Dendritic cell treated with granulocyte-macrophage colony-stimulating factor and Interleukin-4, amounts not matched to agents 40 ng/mL and 50 ng/mL, for 4 days (primary cell): Measurements from ENCODE around the gene AGBL1.

Experiments used
- H3K27ac Mint-ChIP-seq: one replicate; pipeline ENCODE4 v1.8.0; 2022; ENCODE audit warnings: mild to moderate bottlenecking, mixed read lengths
- H3K27me3 Mint-ChIP-seq: one replicate; pipeline ENCODE4 v1.8.0; 2022; ENCODE audit warnings: mild to moderate bottlenecking, mixed read lengths
- H3K36me3 Mint-ChIP-seq: one replicate; pipeline ENCODE4 v1.8.0; 2022; ENCODE audit warnings: low read depth, mixed read lengths
- H3K4me1 Mint-ChIP-seq: one replicate; pipeline ENCODE4 v1.8.0; 2022; ENCODE audit warnings: low read depth, mixed read lengths
- H3K4me3 Mint-ChIP-seq: one replicate; pipeline ENCODE4 v1.8.0; 2022; ENCODE audit warnings: mild to moderate bottlenecking, moderate library complexity, mixed read lengths
- H3K9me3 Mint-ChIP-seq: one replicate; pipeline ENCODE4 v1.8.0; 2022; ENCODE audit warnings: mixed read lengths
- intact Hi-C: fragments of 100-400 bp; cut with micrococcal nuclease; formaldehyde crosslinking; loops from one replicate; pipeline ENCODE4 v1.15.0; 2022

Gene AGBL1

GRCh38 chr15:86162641-86163040 lies 83.0 kb downstream of the AGBL1 start:
- Mint-ChIP-seq H3K36me3 (no peaks in the 10 kb centered on the region), H3K4me1 (no peaks in the 10 kb centered on the region), H3K9me3 (no peaks in the 10 kb centered on the region), H3K27me3 (no peaks in the 10 kb centered on the region), H3K4me3 (no peak overlapping the region), H3K27ac (no peak overlapping the region)
- intact Hi-C loops: no loop called here

GRCh38 chr15:86163816-86164215 lies 84.1 kb downstream of the AGBL1 start:
- H3K9me3 Mint-ChIP-seq: no peaks in the 10 kb centered on the region
- no peaks in the 10 kb centered on the region for H3K4me1 Mint-ChIP-seq
- no peak overlapping the region for H3K27ac Mint-ChIP-seq
- no peaks in the 10 kb centered on the region for H3K27me3 Mint-ChIP-seq
- intact Hi-C loops: no loop called here
- H3K36me3 Mint-ChIP-seq: no peaks in the 10 kb centered on the region
- H3K4me3 Mint-ChIP-seq: no peak overlapping the region

GRCh38 chr15:86164232-86164898 lies 84.7 kb downstream of the AGBL1 start:
- Mint-ChIP-seq H3K27ac (no peak overlapping the region), H3K4me3 (no peak overlapping the region), H3K27me3 (no peaks in the 10 kb centered on the region), H3K36me3 (no peaks in the 10 kb centered on the region), H3K4me1 (no peaks in the 10 kb centered on the region), H3K9me3 (no peaks in the 10 kb centered on the region)
- intact Hi-C loops: no loop called here

DNA sequence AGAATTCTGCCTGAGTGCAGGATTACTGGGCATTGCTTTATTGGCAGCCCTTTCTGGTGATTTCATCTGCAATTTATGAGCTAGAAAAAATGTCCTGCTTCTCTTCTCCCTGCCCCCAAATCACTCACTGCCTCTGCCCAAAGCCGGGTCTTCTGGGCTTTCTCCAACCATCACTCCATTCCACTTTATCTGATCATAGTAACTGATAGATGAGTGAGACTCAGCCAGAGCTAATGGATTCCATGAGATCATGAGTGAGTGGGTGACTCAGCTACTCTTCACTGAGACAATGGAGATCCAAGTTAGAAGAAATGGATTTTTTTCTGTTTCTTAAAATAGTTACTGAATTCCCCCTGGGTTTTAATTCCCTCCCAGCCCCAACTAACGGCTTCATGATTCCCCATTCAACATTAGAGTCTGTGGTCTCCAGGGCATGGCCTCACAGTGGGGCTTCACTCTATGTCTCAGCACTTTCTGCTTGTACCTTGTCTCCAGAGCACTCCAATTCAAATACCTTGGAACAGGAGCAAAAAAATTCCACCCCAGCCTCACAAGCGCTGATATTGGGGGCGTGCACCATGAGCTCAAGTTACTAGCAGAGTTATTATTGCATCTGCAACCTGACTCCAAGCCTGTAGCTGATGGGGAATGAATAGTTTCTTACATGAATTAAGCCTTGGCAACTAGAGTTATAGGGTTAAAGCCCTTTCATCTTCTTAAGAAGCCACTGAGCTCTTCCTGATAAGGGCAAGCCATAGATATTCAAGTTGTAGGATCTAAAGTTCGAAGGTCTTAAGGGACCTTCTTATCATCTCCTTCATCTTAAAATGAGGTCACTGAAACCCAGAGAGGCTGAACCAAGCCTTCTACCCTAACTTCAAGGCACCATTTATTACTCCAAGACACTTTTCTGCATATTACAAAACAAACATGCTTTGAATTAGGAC lies 85.9 kb downstream of the AGBL1 start:
- intact Hi-C loops: no loop called here
- no peaks in the 10 kb centered on the region for H3K27me3 Mint-ChIP-seq
- no peaks in the 10 kb centered on the region for H3K36me3 Mint-ChIP-seq
- H3K9me3 Mint-ChIP-seq: no peaks in the 10 kb centered on the region
- H3K27ac Mint-ChIP-seq: no peak overlapping the region
- H3K4me3 Mint-ChIP-seq: no peak overlapping the region
- H3K4me1 Mint-ChIP-seq: no peaks in the 10 kb centered on the region

DNA sequence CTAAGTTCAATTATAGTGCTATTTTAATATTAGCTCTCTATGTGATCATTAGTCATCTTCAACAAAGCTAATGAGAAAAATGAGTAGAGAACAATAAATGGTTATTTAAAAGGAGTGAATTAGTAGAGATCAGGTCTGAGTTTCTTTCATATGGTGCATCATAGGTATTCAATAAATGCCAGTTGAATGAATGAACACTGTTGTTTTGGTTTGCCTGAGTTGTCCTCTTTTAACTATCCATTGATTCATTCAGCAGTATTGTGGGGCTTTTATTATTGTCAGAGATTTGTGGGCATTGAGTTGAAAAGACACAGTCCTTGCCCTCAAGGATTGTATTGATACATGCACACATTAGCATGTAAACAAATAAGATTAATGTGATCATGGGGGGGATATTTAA lies 88.2 kb downstream of the AGBL1 start:
- Mint-ChIP-seq H3K4me3 (no peak overlapping the region), H3K4me1 (no peaks in the 10 kb centered on the region), H3K27me3 (no peaks in the 10 kb centered on the region), H3K9me3 (no peaks in the 10 kb centered on the region), H3K27ac (no peak overlapping the region), H3K36me3 (no peaks in the 10 kb centered on the region)
- intact Hi-C loops: no loop called here

DNA sequence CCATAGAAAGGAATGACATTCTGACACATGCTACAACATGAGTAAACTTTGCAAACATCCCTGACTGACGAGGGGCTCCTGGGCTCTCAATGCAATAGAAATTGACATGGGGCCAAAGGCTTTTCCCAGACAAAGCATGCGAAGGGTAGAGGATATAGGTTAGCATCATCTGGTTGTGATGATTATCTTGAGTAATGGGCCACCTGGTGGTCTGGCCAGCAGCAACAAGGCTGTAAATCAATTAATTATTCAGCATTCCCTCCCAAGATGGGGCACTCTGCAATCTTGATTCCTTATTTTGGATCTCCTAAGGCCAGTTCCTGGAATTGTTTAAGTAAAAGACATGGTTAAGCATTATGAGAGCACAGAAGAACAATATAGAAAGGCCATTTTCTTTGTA lies 99.2 kb downstream of the AGBL1 start:
- Mint-ChIP-seq H3K27ac (no peak overlapping the region), H3K9me3 (peaks cover 9% of the 10 kb centered on the region), H3K4me3 (no peak overlapping the region), H3K36me3 (no peaks in the 10 kb centered on the region), H3K4me1 (no peaks in the 10 kb centered on the region), H3K27me3 (no peaks in the 10 kb centered on the region)
- intact Hi-C loops: no loop called here

DNA sequence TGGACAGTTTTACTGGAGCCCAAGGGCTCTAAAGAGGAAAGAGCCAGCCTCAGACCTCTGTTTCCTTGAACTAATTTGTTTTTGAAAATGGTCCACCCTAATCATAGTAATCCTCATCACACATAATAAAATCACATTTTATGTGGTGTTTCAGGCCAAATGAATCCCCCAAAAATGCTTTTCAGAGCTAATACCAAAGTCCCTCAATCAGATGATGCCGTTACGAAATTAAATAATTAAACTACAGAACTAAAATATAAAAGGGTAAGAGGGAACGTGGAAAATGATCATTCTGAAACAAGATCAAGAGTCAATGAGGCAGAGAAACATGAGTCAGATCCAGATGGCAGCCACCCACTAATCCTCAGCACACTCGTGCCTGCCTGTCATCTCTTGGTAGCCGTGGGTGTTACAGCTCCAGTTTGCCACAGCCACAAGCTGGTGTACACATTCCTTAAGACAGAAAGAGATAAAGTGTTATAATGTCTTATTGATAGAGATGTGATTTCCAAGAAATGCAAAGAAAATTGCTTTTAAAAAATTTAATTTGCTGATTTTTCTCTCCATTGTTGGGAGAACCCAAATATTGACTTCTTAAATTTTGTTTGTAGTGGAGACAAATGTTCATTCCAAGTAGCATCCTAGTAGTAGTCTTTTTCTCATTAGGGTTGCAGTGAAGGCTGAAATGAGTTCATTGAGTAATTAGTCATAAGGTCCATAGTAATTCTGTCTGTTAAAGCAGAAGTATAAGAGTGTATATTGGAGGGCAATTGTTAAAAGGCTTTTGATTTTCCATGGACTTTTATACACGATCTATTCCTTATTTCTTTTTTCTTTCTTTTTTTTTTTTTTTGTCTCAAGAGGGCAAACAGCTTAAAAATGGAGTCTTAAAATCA lies 104.2 kb downstream of the AGBL1 start:
- no peaks in the 10 kb centered on the region for H3K4me1 Mint-ChIP-seq
- H3K4me3 Mint-ChIP-seq: no peak overlapping the region
- H3K27ac Mint-ChIP-seq: no peak overlapping the region
- no peaks in the 10 kb centered on the region for H3K36me3 Mint-ChIP-seq
- intact Hi-C loops: no loop called here
- H3K27me3 Mint-ChIP-seq: no peaks in the 10 kb centered on the region
- H3K9me3 Mint-ChIP-seq: no peaks in the 10 kb centered on the region

DNA sequence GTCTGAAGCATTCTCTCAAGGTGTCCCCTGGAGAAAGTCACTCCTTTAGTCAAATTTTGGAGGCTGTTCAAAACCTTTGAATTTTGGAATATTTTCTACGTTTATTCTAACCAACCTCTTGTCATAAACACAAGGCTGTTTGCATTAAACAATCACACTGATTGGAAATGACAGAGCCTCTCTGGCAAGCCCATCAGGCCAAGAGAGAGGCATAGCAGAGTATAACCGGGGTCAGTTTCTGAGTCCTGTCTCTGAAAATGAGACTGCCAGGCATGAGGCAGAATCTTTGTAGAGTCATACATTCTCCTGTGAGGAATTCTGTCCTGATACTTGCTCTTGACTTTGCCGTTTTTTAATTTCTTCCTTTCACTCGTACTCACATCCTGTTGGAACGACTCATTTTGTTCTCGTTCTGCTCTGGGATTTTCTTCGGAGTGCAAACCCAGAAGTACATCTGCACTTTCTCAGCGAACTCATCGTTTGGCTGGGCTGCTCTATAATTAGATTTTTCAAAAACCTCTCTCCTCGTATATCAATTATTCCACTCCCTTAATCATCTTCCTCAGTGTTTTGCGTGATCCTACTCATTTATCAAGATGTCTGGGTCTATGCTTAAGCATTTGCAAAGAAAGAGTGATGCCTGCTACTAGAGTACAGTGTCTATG lies 114.2 kb downstream of the AGBL1 start:
- Mint-ChIP-seq H3K9me3 (no peaks in the 10 kb centered on the region), H3K36me3 (no peaks in the 10 kb centered on the region), H3K4me3 (no peak overlapping the region), H3K4me1 (no peaks in the 10 kb centered on the region), H3K27me3 (no peaks in the 10 kb centered on the region), H3K27ac (no peak overlapping the region)
- intact Hi-C loops: no loop called here

- no peaks in the 10 kb centered on the region for H3K4me1 Mint-ChIP-seq
- H3K27me3 Mint-ChIP-seq: no peaks in the 10 kb centered on the region
- intact Hi-C loops: no loop called here
- no peak overlapping the region for H3K4me3 Mint-ChIP-seq
- no peak overlapping the region for H3K27ac Mint-ChIP-seq
- H3K36me3 Mint-ChIP-seq: no peaks in the 10 kb centered on the region
- no peaks in the 10 kb centered on the region for H3K9me3 Mint-ChIP-seq
These were observed 118.1 kb downstream of the AGBL1 start for GRCh38 chr15:86197770-86198169.

GRCh38 chr15:86199467-86200145 lies 119.9 kb downstream of the AGBL1 start:
- no peak overlapping the region for H3K27ac Mint-ChIP-seq
- intact Hi-C loops: no loop called here
- no peak overlapping the region for H3K4me3 Mint-ChIP-seq
- H3K36me3 Mint-ChIP-seq: no peaks in the 10 kb centered on the region
- no peaks in the 10 kb centered on the region for H3K9me3 Mint-ChIP-seq
- no peaks in the 10 kb centered on the region for H3K27me3 Mint-ChIP-seq
- no peaks in the 10 kb centered on the region for H3K4me1 Mint-ChIP-seq

DNA sequence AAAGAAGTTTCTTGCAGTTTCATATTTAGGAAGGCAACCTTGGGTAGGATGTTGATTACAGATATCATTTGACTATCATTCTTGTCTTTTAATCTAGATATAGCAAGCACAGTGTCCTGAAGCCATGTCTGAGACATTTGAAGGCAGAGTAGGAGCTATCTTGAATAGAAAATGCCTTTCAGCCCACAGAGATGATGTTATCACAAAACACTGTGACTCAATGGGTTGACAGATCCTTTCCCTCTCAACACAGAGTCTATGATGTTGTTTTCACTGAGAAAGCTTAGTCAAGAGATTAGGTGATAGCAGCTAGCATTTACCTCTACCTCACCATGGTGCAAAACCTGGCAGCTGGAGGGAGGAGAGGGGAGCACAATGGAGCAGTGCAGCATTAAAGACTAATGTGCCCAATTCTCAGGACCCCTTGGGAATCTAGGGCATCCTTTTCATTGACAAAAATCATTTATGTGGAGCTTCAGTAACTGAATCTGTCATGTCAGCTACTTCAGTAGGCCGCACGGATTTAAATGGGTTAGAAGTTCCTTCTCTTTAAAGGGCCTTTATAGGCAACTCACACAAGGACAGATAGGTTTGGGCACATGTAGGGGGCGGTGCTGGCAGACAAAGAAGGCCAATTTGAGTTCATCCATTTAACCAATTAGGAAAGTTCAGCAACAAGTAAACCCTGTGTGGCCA lies 121.8 kb downstream of the AGBL1 start:
- intact Hi-C loops: no loop called here
- H3K27ac Mint-ChIP-seq: no peak overlapping the region
- no peak overlapping the region for H3K4me3 Mint-ChIP-seq
- H3K27me3 Mint-ChIP-seq: no peaks in the 10 kb centered on the region
- no peaks in the 10 kb centered on the region for H3K36me3 Mint-ChIP-seq
- H3K9me3 Mint-ChIP-seq: no peaks in the 10 kb centered on the region
- no peaks in the 10 kb centered on the region for H3K4me1 Mint-ChIP-seq

DNA sequence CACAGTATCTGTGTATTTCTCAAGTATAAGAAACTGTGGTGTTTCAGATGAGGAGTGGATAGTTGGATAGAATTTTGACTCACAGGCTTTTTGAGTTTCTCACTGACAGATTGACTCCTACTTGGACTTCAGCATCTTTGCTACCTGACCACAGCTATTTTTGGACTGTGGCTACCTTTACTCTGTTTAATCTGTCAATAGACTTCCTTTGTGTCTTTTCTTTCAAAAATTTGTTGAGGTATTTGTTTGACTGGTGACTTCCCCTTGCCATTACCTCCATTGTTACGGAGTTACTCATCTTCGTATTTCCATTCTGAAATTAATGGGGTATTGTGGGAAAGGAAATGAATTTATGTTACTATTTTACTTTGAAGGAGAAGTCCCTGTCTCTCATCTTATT lies 123.8 kb downstream of the AGBL1 start:
- H3K27me3 Mint-ChIP-seq: no peaks in the 10 kb centered on the region
- H3K36me3 Mint-ChIP-seq: no peaks in the 10 kb centered on the region
- no peak overlapping the region for H3K4me3 Mint-ChIP-seq
- peaks cover 3% of the 10 kb centered on the region for H3K9me3 Mint-ChIP-seq
- H3K4me1 Mint-ChIP-seq: no peaks in the 10 kb centered on the region
- intact Hi-C loops: no loop called here
- no peak overlapping the region for H3K27ac Mint-ChIP-seq

GRCh38 chr15:86205096-86205495 lies 125.4 kb downstream of the AGBL1 start:
- H3K36me3 Mint-ChIP-seq: no peaks in the 10 kb centered on the region
- H3K27me3 Mint-ChIP-seq: no peaks in the 10 kb centered on the region
- no peak overlapping the region for H3K27ac Mint-ChIP-seq
- intact Hi-C loops: no loop called here
- H3K4me3 Mint-ChIP-seq: no peak overlapping the region
- H3K9me3 Mint-ChIP-seq: peaks cover 15% of the 10 kb centered on the region
- no peaks in the 10 kb centered on the region for H3K4me1 Mint-ChIP-seq
